ENCODE results near the gene MORN1.

Gene MORN1

DNA sequence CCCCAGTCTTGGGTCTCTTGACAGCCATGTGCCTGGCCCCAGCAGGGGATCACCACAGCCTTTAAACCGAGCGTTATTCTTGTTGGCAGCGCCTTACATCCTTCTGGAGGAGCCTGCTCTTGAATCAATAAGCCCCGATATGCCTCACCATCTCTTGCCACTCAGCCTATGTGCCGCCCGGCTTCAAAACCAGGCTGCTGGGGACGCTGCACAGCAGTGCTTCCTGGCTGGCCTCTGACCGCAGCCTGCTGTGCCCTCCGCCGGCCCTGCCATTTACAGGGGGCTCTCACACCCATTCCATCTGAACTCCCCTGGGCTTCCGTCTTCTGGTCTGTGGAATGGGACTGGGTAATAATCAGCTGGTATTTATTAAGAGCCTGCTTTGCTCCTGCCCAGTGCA, 24.0 kb upstream of the MORN1 start:
- no peak overlapping the region for H3K4me3 ChIP-seq (ENCODE audit: low read length)

GRCh38 chr1:2414297-2414958, 23.1 kb upstream of the MORN1 start:
- H3K4me3 ChIP-seq (ENCODE audit: low read length), result no peak overlapping the region
- DNase-seq (ENCODE audit: low read depth), result no peak
- TF ChIP-seq, protein P1, sequence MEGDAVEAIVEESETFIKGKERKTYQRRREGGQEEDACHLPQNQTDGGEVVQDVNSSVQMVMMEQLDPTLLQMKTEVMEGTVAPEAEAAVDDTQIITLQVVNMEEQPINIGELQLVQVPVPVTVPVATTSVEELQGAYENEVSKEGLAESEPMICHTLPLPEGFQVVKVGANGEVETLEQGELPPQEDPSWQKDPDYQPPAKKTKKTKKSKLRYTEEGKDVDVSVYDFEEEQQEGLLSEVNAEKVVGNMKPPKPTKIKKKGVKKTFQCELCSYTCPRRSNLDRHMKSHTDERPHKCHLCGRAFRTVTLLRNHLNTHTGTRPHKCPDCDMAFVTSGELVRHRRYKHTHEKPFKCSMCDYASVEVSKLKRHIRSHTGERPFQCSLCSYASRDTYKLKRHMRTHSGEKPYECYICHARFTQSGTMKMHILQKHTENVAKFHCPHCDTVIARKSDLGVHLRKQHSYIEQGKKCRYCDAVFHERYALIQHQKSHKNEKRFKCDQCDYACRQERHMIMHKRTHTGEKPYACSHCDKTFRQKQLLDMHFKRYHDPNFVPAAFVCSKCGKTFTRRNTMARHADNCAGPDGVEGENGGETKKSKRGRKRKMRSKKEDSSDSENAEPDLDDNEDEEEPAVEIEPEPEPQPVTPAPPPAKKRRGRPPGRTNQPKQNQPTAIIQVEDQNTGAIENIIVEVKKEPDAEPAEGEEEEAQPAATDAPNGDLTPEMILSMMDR (conservative IDR thresholded peaks at IDR 0.05; ENCODE audit: low read depth, low read length), result peak; percentile 86

More for the DNA sequence above, 24.0 kb upstream of the MORN1 start:
- TF ChIP-seq, protein P1 (conservative IDR thresholded peaks at IDR 0.05; ENCODE audit: low read depth, low read length), result no peak
- no peak for DNase-seq (ENCODE audit: low read depth)

- H3K4me3 ChIP-seq (ENCODE audit: low read length), result peak overlapping the region; percentile 60
- no peak for DNase-seq (ENCODE audit: low read depth)
- TF ChIP-seq, protein P1 (conservative IDR thresholded peaks at IDR 0.05; ENCODE audit: low read depth, low read length), result no peak
Measured at GRCh38 chr1:2413495-2414296, 22.3 kb upstream of the MORN1 start.

- peak overlapping the region; percentile 60 for H3K4me3 ChIP-seq (ENCODE audit: low read length)
- TF ChIP-seq, protein P1 (conservative IDR thresholded peaks at IDR 0.05; ENCODE audit: low read depth, low read length), result no peak
- no peak for DNase-seq (ENCODE audit: low read depth)
Measured at GRCh38 chr1:2412773-2413494, 21.6 kb upstream of the MORN1 start.

- peak within 1 kb of the TSS; percentile 84 for H3K4me3 ChIP-seq (ENCODE audit: low read length)
- TF ChIP-seq, protein P1 (conservative IDR thresholded peaks at IDR 0.05; ENCODE audit: low read depth, low read length), result no peak
- peak; percentile 70 for DNase-seq (ENCODE audit: low read depth)
Measured at GRCh38 chr1:2412395-2412772, 21.0 kb upstream of the MORN1 start, which contains the start of gene PEX10. Gene PEX10 (minus strand): TSS chr1:2412564. CDS start chr1:2412502, 62 bp downstream.

- TF ChIP-seq, protein P1 (conservative IDR thresholded peaks at IDR 0.05; ENCODE audit: low read depth, low read length), result no peak
- peak overlapping the region; percentile 84 for H3K4me3 ChIP-seq (ENCODE audit: low read length)
- no peak for DNase-seq (ENCODE audit: low read depth)
Measured at GRCh38 chr1:2411801-2412394, 20.5 kb upstream of the MORN1 start.
